PC-9 (cell line): Measurements from ENCODE around the gene GSTP1. TPM values are rescaled to one million over a fixed set of nuclear protein-coding genes. Genes with fewer than 3 reads are reported as not detected.
A peak's percentile ranks its signal among the peaks of the same experiment; 100 is the strongest.

Experiments used
- BruUV-seq: library from RNA; stranded (reverse); fragments of 400-500 nt; replicated peaks from 2 replicates; lab custom pipeline; 2021; lab: Mats Ljungman, UMichigan
- CTCF ChIA-PET: fragments of 300-600 bp; sonication (Branson Sonifier 250); formaldehyde crosslinking; loops from one replicate; lab custom pipeline; 2022; ENCODE audit warnings: antibody characterized with exemption; lab: Charles Lee
- POLR2A ChIA-PET: fragments of 300-600 bp; sonication (Branson Sonifier 250); formaldehyde crosslinking; loops from one replicate; lab custom pipeline; 2022; ENCODE audit warnings: antibody characterized with exemption; ENCODE audit not compliant: unreplicated experiment; lab: Charles Lee
- DNase-seq, 2 experiments: peaks; one replicate each; pipeline versions ENCODE4 v3.0.0 to v3.0.0-alpha.2; 2015 to 2022; ENCODE audit warnings: mixed read lengths in 1 of 2
- H2AFZ ChIP-seq: fragments of 200-600 bp; sonication (generic); 2 replicates; pipeline ENCODE4 v1.8.1; 2017; ENCODE audit warnings: antibody characterized with exemption
- H3F3A ChIP-seq: fragments of 200-600 bp; sonication (generic); 2 replicates; pipeline ENCODE4 v1.8.1; 2017; ENCODE audit warnings: antibody characterized with exemption, mild to moderate bottlenecking, low read depth; ENCODE audit not compliant: insufficient read depth
- H3K27ac ChIP-seq: fragments of 200-600 bp; sonication (generic); 2 replicates; pipeline ENCODE4 v1.6.1; 2016; ENCODE audit warnings: mixed run types
- H3K27me3 ChIP-seq: fragments of 200-600 bp; sonication (generic); 2 replicates; pipeline ENCODE4 v1.6.1; 2016; ENCODE audit warnings: low read depth, mixed run types; ENCODE audit not compliant: insufficient read depth
- H3K36me3 ChIP-seq: fragments of 200-600 bp; sonication (generic); 2 replicates; pipeline ENCODE4 v1.6.1; 2016; ENCODE audit warnings: low read depth, mixed run types
- H3K4me1 ChIP-seq: fragments of 200-600 bp; sonication (generic); replicated peaks from 2 replicates; pipeline ENCODE4 v1.6.1; 2016; ENCODE audit warnings: mixed run types; ENCODE audit not compliant: insufficient read depth
- H3K4me2 ChIP-seq: fragments of 200-600 bp; sonication (generic); 2 replicates; pipeline ENCODE4 v1.6.1; 2017; ENCODE audit warnings: mixed run types
- H3K4me3 ChIP-seq: fragments of 200-600 bp; sonication (generic); 2 replicates; pipeline ENCODE4 v1.6.1; 2016; ENCODE audit warnings: mixed run types
- H3K79me2 ChIP-seq: fragments of 200-600 bp; sonication (generic); 2 replicates; pipeline ENCODE4 v1.6.1; 2017; ENCODE audit warnings: low read depth, mixed run types
- H3K9me2 ChIP-seq: fragments of 200-600 bp; sonication (generic); 2 replicates; pipeline ENCODE4 v1.8.1; 2017; ENCODE audit warnings: mild to moderate bottlenecking; ENCODE audit not compliant: insufficient read depth
- H3K9me3 ChIP-seq: fragments of 200-600 bp; sonication (generic); 2 replicates; pipeline ENCODE4 v1.8.1; 2016; ENCODE audit warnings: low read depth; ENCODE audit not compliant: insufficient read depth
- H4K20me1 ChIP-seq: fragments of 200-600 bp; sonication (generic); 2 replicates; pipeline ENCODE4 v1.8.1; 2017; ENCODE audit not compliant: insufficient read depth
- EZH2 ChIP-seq: fragments of 200-600 bp; sonication (generic); IDR thresholded peaks from 2 replicates; pipeline ENCODE4 v1.8.0; 2017; ENCODE audit warnings: antibody characterized with exemption, low read depth
- intact Hi-C: fragments of 100-400 bp; cut with micrococcal nuclease; formaldehyde crosslinking; loops from one replicate; pipeline ENCODE4 v1.10.0; 2022; ENCODE audit not compliant: unreplicated experiment
- total RNA-seq: library from RNA; stranded (reverse); gene quantifications from 2 replicates; pipeline ENCODE4 v1.2.3, GENCODE V29; 2021
- TF ChIP-seq, protein P1 (sequence below): fragments of 200-600 bp; sonication (generic); conservative IDR thresholded peaks from 2 replicates; pipeline ENCODE4 v1.6.1; 2017; ENCODE audit warnings: mixed run types, antibody characterized with exemption, mild to moderate bottlenecking, moderate library complexity

GSTP1 gene
- total RNA-seq, 1 experiment from 2014 or later: 2,063 TPM

DNA sequence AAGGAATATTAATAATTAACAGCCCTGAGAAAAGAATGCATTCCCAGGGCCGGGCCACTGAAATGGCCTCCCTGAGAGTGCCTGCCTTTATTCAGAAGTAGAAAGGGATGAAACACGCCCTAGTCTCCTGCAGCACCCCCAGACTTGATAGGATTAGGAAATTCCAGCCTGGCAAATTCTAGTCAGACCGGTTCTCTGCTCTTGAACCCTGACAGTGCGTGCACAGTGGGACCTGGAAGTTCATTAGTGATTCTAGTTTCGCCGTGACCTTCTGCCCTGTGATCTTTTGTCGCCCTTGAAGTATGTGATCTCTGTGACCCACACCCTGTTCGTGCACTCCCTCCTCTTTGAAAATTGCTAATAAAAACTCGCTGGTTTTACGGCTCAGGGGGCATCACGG lies 2.1 kb upstream of the GSTP1 start:
- Histone ChIP-seq H2AFZ (no peak overlapping the region), H3K4me1 (peaks cover 52% of the 10 kb centered on the region)

DNA sequence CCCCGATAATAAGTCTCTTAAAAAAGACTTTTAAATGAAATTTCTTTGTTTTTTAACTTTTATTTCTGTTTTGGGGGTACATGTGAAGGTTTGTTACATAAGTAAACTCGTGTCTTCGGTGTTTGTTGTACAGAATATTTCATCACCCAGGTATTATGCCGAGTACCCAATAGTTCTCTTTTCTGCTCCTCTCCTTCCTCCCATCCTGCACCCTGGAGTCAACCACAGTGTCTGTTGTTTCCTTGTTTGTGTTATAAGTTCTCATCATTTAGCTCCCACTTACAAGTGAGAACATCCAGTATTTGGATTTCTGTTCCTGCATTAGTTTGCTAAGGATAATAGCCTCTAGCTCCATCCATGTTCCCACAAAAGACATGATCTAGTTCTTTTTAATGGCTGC lies 1.6 kb upstream of the GSTP1 start:
- peaks cover 19% of the 10 kb centered on the region; the same call in 1 of the 2 replicates for H3K36me3 ChIP-seq
- POLR2A ChIA-PET: interaction anchor here (0.6 to 0.8 kb wide), 5 partner anchors 48 to 432 kb away, joined by 3 to 9 read pairs (median 4); no protein-coding TSS in a partner anchor
- no peak for TF ChIP-seq EZH2
- TF ChIP-seq, protein P1, sequence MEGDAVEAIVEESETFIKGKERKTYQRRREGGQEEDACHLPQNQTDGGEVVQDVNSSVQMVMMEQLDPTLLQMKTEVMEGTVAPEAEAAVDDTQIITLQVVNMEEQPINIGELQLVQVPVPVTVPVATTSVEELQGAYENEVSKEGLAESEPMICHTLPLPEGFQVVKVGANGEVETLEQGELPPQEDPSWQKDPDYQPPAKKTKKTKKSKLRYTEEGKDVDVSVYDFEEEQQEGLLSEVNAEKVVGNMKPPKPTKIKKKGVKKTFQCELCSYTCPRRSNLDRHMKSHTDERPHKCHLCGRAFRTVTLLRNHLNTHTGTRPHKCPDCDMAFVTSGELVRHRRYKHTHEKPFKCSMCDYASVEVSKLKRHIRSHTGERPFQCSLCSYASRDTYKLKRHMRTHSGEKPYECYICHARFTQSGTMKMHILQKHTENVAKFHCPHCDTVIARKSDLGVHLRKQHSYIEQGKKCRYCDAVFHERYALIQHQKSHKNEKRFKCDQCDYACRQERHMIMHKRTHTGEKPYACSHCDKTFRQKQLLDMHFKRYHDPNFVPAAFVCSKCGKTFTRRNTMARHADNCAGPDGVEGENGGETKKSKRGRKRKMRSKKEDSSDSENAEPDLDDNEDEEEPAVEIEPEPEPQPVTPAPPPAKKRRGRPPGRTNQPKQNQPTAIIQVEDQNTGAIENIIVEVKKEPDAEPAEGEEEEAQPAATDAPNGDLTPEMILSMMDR: no peak
- CTCF ChIA-PET: interaction anchor here (0.6 to 1.9 kb wide), 3 partner anchors 47 to 237 kb away, joined by 3 to 6 read pairs (median 3); no protein-coding TSS in a partner anchor
- peaks cover 28% of the 10 kb centered on the region for H4K20me1 ChIP-seq
- H3K9me2 ChIP-seq: no peaks in the 10 kb centered on the region
- peaks cover 26% of the 10 kb centered on the region for H3K79me2 ChIP-seq
- peak in 1 of 2 experiments; percentile 40 for DNase-seq
- peak overlapping the region; percentile 82; the same call in 1 of the 2 replicates for H3K4me3 ChIP-seq
- no TSS peak for BruUV-seq
- no peak overlapping the region for H2AFZ ChIP-seq
- H3F3A ChIP-seq: peaks cover 67% of the 10 kb centered on the region
- intact Hi-C loops: loop anchor here (2.0 to 5.0 kb wide), 5 partner anchors 49 to 340 kb away; partner anchors contain the start of genes CDK2AP2, POLD4 and TMEM134
- H3K4me1 ChIP-seq: peaks cover 52% of the 10 kb centered on the region
- H3K27me3 ChIP-seq: no peaks in the 10 kb centered on the region
- no peaks in the 10 kb centered on the region for H3K9me3 ChIP-seq
- peak overlapping the region; percentile 94 for H3K4me2 ChIP-seq
- H3K27ac ChIP-seq: peak overlapping the region; percentile 51

More for the DNA sequence above, 2.1 kb upstream of the GSTP1 start:
- Histone ChIP-seq H4K20me1 (peaks cover 22% of the 10 kb centered on the region), H3K9me2 (no peaks in the 10 kb centered on the region), H3K79me2 (peaks cover 26% of the 10 kb centered on the region), H3K9me3 (no peaks in the 10 kb centered on the region), H3K27ac (peak overlapping the region; percentile 51), H3K4me2 (peak overlapping the region; percentile 94), H3K36me3 (peaks cover 14% of the 10 kb centered on the region; the same call in 1 of the 2 replicates), H3F3A (peaks cover 61% of the 10 kb centered on the region), H3K27me3 (no peaks in the 10 kb centered on the region), H3K4me3 (peak overlapping the region; percentile 82; the same call in 1 of the 2 replicates)
- BruUV-seq: no TSS peak
- TF ChIP-seq EZH2: no peak
- TF ChIP-seq, protein P1: no peak
- intact Hi-C loops: loop anchor here (5.0 kb wide), 2 partner anchors 114 to 339 kb away; partner anchors contain the start of gene TMEM134
- CTCF ChIA-PET: interaction anchor here (1.2 to 1.9 kb wide), 2 partner anchors 47 to 230 kb away, joined by 3 to 6 read pairs; no protein-coding TSS in a partner anchor
- POLR2A ChIA-PET: no interaction called here
- peak; percentile 48 to 61 for DNase-seq

DNA sequence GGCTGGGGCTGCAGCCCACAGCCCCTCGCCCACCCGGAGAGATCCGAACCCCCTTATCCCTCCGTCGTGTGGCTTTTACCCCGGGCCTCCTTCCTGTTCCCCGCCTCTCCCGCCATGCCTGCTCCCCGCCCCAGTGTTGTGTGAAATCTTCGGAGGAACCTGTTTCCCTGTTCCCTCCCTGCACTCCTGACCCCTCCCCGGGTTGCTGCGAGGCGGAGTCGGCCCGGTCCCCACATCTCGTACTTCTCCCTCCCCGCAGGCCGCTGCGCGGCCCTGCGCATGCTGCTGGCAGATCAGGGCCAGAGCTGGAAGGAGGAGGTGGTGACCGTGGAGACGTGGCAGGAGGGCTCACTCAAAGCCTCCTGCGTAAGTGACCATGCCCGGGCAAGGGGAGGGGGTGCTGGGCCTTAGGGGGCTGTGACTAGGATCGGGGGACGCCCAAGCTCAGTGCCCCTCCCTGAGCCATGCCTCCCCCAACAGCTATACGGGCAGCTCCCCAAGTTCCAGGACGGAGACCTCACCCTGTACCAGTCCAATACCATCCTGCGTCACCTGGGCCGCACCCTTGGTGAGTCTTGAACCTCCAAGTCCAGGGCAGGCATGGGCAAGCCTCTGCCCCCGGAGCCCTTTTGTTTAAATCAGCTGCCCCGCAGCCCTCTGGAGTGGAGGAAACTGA lies 731 bp downstream of the GSTP1 start:
- H2AFZ ChIP-seq: peak overlapping the region; percentile 71; the same call in 1 of the 2 replicates
- POLR2A ChIA-PET: interaction anchor here (0.6 to 0.7 kb wide), 4 partner anchors 18 to 1815 kb away, joined by 3 to 5 read pairs (median 3); no protein-coding TSS in a partner anchor
- H3K27me3 ChIP-seq: no peaks in the 10 kb centered on the region
- no peaks in the 10 kb centered on the region for H3K9me2 ChIP-seq
- intact Hi-C loops: loop anchor here (1.0 to 5.0 kb wide), 3 partner anchors 22 to 342 kb away; partner anchors contain the start of genes NDUFV1 and TMEM134
- peaks cover 26% of the 10 kb centered on the region for H3K79me2 ChIP-seq
- peaks cover 37% of the 10 kb centered on the region for H4K20me1 ChIP-seq
- TSS peak; percentile 60 for BruUV-seq
- peak overlapping the region; percentile 94 for H3K4me2 ChIP-seq
- H3K36me3 ChIP-seq: peaks cover 33% of the 10 kb centered on the region
- TF ChIP-seq, protein P1: no peak
- TF ChIP-seq EZH2: no peak
- H3K4me3 ChIP-seq: peak overlapping the region; percentile 82
- peak; percentile 68 to 81 for DNase-seq
- H3K9me3 ChIP-seq: no peaks in the 10 kb centered on the region
- H3K4me1 ChIP-seq: peaks cover 47% of the 10 kb centered on the region
- H3F3A ChIP-seq: peaks cover 83% of the 10 kb centered on the region
- CTCF ChIA-PET: interaction anchor here (0.6 kb wide), 2 partner anchors 49 to 253 kb away, joined by 6 to 7 read pairs; no protein-coding TSS in a partner anchor
- H3K27ac ChIP-seq: peak overlapping the region; percentile 69
